Epithelial cell of prostate (primary cell): ENCODE measurements around the gene GJD3.
A peak's percentile ranks its signal among the peaks of the same experiment; 100 is the strongest.
"Not testable (repeated sequence)": the region's sequence is repeated elsewhere in the genome, so short reads cannot be mapped to it uniquely, and the experiment has no call there.

Experiments
- DNase-seq: peaks from one replicate; pipeline ENCODE4 v3.0.0-alpha.2; 2011; ENCODE audit warnings: low read depth, low spot score
- H3K27ac ChIP-seq: fragments of 450-650 bp; 2 replicates; pipeline ENCODE4 v1.5.1; 2017; ENCODE audit warnings: mild to moderate bottlenecking

The GJD3 gene, protein sequence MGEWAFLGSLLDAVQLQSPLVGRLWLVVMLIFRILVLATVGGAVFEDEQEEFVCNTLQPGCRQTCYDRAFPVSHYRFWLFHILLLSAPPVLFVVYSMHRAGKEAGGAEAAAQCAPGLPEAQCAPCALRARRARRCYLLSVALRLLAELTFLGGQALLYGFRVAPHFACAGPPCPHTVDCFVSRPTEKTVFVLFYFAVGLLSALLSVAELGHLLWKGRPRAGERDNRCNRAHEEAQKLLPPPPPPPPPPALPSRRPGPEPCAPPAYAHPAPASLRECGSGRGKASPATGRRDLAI

DNA sequence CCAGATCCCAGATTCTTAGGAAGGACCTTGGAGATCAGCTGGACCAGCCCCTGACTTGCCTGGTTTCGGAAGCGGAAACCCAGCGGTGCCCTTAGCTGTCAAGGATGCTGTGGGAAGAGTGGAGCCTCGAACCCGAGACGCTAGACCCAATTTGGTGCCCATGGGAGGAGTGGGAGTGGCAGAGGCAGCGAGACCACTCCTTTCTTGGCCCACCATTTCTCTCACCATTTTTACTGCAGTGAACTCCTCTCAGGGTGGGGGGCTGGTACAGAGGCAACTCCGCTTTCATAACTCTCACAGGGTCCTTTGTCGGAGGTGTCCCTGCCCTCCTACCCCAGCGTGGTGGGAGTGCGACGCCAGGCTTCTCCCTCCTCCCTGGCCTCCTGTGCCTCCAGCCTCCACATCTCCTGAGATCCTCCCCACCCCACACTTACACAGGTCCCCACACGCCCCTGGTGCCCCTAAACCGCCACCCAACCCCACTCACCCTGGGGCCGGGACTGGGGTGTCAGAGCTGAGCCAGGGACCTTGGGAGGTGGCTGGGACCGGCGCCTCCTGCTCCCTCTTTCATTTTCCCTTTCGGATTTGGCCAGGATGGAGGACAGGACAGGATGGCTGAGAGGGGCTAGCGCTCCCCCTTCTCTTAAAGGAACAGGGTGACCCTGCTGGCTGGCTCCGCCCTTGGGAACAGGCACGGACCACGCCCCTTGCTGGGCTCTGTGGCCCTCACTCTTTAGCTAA, at the start of gene GJD3:
TSS of gene GJD3 (minus strand) at position 617 of the 741 bp plus-strand sequence. CDS start 922 bp downstream, outside the sequence.
- no peak within 1 kb of the TSS for H3K27ac ChIP-seq
- no peak for DNase-seq

DNA sequence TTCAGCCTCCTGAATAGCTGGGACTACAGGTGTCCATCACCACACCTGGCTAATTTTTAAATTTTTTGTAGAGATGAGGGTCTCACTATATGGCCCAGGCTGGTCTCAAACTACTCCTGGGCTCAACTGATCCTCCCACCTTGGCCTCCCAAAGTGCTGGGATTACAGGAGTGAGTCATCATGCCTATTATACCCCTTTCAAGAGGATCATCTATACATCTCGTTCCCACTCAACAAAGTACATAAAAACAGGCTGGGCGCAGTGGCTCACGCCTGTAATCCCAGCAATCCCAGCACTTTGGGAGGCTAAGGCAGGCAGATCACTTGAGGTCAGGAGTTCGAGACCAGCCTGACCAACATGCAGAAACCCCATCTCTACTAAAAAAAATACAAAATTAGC, 49.8 kb upstream of the GJD3 start:
- H3K27ac ChIP-seq = not testable (repeated sequence)

DNA sequence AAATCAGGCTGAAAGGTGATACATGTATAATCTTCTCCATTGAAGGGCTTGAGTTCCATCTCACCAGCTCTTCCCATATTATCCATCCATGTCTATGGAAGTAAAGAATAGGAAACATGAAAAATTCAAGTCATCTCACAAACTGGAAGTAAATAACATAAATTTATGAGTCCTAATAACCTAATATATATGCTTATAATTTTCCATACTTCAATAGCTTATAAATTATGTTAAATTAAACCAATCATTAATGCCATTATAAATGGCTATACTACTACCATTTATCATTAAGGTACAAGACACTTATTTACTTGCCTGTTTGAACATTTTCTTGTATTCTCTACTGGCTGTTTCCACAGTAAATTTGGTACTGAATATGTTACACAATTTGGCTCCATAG, 48.3 kb upstream of the GJD3 start:
- no peak overlapping the region for H3K27ac ChIP-seq
- no peak for DNase-seq

More for the DNA sequence above, 49.8 kb upstream of the GJD3 start:
- not testable (repeated sequence) for DNase-seq

DNA sequence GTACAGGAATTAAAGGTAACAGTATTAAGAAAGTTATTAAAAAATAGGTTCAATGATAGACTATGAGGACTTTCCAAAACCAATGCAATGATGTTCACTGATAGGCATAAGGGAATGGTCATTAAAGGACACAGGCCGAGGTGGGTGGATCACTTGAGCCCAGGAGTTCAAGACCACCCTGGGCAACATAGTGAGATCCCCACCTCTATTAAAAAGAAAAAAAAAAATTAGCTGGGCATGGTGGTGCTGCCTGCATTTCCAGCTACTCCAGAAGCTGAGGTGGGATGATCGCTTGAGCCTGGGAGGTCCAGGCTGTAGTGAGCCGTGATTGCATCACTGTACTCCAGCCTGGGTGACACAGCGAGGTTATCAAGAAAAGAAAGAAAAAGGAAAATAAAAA, 47.3 kb upstream of the GJD3 start:
- DNase-seq = no peak
- H3K27ac ChIP-seq = no peak overlapping the region

- no peak overlapping the region for H3K27ac ChIP-seq
- no peak for DNase-seq
These were observed 45.5 kb upstream of the GJD3 start for GRCh38 chr17:40410082-40410481.

GRCh38 chr17:40409540-40409939, 45.0 kb upstream of the GJD3 start:
- DNase-seq, H3K27ac ChIP-seq: not testable (repeated sequence)

DNA sequence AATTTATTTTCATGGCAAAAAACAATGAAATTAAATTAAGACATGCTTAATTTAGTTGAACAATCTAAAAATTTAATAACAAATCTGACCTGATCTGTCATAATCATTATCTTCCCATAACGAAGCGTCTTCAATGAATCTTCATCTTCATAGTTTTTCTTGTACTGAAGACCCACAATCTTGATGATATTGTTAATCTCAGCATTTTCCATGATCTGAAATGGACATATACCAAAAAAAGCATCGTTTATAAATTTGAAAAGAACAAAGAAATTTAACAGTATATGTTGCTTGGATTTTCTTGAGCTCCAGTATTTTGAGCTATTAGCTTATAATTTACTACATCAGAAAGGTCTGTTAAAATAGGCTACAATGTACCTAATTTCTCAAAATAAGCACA, 42.9 kb upstream of the GJD3 start:
- no peak for DNase-seq
- no peak overlapping the region for H3K27ac ChIP-seq

DNA sequence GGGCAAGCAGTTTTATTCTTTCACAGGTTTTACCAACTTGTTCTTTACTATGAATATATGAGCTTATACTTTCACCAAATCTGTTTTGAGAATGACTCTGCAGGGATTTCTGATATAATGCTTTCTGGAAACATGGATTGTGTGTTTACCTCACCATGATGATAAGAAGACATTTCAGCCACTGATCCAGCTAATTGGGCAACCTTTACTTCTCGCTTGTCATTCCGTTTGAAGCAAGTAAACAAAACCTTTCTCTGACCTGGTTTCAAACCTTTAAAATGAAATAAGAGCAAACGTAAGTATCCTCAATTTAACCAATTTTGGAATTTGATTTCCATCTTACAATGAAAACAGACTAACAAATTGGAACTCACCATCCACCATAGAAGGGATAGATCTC, 39.5 kb upstream of the GJD3 start:
- no peak overlapping the region for H3K27ac ChIP-seq
- DNase-seq = no peak

- no peak for DNase-seq
- H3K27ac ChIP-seq = no peak overlapping the region
These were observed 38.1 kb upstream of the GJD3 start for GRCh38 chr17:40402668-40403067.

DNA sequence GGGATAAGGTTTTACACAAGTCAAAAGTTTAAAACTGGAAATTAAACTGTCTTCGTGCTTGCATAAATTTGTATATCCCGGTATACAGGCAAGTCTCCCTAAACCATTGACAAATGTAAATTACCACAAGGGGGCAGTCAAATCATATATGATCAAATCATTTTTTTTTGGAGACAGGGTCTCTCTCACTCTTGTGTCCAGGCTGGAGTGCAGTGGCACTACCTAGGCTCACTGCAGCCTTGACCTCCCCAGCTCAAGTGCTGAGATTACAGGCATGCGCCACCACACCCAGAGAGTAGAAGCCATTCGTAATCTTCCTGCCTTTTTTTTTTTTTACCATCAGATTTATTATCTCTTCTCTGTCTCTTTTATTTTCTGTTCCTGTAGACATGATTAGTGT, 34.6 kb upstream of the GJD3 start:
- H3K27ac ChIP-seq = no peak overlapping the region
- no peak for DNase-seq

GRCh38 chr17:40386555-40386954, 22.0 kb upstream of the GJD3 start:
- not testable (repeated sequence) for H3K27ac ChIP-seq, DNase-seq

DNA sequence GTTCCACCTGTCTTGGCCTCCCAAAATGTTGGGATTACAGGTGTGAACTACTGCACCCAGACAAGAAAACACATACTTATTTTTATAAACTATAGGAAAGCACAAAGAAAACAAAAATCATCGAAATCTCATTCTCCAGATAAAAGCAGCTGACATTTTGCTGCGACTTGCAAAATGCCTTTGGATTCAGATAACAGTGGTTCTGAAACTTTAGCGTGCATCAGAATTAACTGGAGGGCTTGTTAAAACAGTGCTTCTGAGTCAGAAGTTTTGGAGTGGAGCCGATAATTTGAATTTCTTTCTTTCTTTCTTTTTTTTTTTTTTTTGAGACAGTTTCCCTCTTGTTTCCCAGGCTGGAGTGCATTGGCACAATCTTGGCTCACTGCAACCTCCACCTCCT, 17.7 kb upstream of the GJD3 start:
- no peak for DNase-seq
- no peak overlapping the region for H3K27ac ChIP-seq

DNA sequence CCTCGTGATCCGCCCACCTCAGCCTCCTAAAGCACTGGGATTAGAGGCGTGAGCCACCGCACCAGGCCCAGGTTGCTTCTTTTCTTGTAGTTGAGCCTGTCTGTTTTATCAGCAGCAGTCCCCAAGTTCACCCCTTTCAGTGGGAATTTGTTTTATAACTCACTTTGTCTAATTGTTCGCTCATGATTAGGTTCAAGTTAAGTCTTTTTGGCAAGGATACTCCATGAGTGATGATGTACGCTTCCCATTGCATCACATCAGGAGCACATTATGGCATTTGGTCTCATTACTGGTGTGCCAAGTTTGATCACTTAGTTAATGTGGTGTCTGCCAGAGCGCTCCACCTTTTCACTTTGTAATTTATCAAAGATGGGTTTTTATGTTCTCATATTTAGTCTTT, 14.4 kb upstream of the GJD3 start:
- H3K27ac ChIP-seq = no peak overlapping the region
- DNase-seq = no peak

DNA sequence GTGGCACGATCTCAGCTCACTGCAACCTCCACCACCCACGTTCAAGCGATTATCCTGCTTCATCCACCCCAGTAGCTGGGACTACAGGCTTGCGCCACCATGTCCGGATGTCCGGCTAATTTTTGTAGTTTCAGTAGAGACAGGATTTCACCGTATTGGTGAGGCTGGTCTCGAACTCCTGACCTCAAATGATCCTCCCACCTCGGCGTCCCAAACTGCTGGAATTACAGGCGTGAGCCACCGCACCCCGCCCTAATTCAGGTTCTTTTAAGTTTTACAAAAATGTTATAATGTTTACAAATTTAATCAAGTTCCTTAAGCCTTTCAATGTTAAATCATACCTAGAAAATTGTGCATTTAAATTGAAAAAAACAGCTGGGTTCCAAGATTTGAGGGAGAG, 13.3 kb upstream of the GJD3 start:
- no peak for DNase-seq
- H3K27ac ChIP-seq = no peak overlapping the region

DNA sequence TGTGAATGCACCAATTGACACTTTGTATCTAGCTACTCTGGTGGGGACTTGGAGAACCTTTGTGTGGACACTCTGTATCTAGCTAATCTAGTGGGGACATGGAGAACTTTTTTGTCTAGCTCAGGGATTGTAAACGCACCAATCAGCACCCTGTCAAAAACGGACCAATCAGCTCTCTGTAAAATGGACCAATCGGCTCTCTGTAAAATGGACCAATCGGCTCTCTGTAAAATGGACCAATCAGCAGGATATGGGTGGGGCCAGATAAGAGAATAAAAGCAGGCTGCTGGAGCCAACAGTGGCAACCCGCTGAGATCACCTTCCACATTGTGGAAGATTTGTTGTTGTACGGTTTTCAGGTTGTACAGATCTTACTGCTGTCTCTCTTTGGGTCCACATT, 12.0 kb upstream of the GJD3 start:
- H3K27ac ChIP-seq, DNase-seq: not testable (repeated sequence)

GRCh38 chr17:40375786-40376185, 11.2 kb upstream of the GJD3 start:
- DNase-seq, H3K27ac ChIP-seq: not testable (repeated sequence)

- DNase-seq = no peak
- H3K27ac ChIP-seq = no peak overlapping the region
These were observed 10.4 kb upstream of the GJD3 start for GRCh38 chr17:40374821-40375498.

GRCh38 chr17:40373999-40374398, 9.5 kb upstream of the GJD3 start:
- DNase-seq = no peak
- peak overlapping the region; percentile 80 for H3K27ac ChIP-seq

GRCh38 chr17:40373324-40373723, 8.8 kb upstream of the GJD3 start:
- DNase-seq = peak; percentile 72

DNA sequence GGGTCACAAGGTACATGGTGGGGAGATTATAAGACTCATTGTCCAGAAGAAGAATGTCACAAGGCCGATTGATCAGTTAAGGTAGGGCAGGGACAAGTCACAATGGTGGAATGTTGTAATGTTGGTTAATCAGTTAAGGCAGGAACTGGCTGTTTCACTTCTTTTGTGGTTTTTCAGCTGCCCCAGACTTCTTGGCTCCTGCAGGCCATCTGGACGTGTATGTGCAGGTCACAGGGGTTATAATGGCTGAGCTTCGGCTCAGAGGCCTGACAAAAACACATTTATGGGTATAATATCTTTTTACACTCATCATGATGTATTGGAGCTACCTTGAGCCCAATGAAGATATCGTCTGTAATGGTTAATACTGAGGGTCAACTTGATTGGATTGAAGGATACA, 8.1 kb upstream of the GJD3 start:
- DNase-seq = not testable (repeated sequence)
- H3K27ac ChIP-seq = peak overlapping the region; percentile 80

More at GRCh38 chr17:40373324-40373723, 8.8 kb upstream of the GJD3 start:
- peak overlapping the region; percentile 80 for H3K27ac ChIP-seq

- H3K27ac ChIP-seq = peak overlapping the region; percentile 80
- no peak for DNase-seq
These were observed 7.5 kb upstream of the GJD3 start for GRCh38 chr17:40372031-40372430.
